ENCODE data around the gene IL17C. TPM values are rescaled to one million over a fixed set of nuclear protein-coding genes. Genes with fewer than 3 reads are reported as not detected.
A peak's percentile ranks its signal among the peaks of the same experiment; 100 is the strongest.

Gene IL17C
- total RNA-seq, 4 donors from 2014 or later = 2.4 TPM; not detected in 3

DNA sequence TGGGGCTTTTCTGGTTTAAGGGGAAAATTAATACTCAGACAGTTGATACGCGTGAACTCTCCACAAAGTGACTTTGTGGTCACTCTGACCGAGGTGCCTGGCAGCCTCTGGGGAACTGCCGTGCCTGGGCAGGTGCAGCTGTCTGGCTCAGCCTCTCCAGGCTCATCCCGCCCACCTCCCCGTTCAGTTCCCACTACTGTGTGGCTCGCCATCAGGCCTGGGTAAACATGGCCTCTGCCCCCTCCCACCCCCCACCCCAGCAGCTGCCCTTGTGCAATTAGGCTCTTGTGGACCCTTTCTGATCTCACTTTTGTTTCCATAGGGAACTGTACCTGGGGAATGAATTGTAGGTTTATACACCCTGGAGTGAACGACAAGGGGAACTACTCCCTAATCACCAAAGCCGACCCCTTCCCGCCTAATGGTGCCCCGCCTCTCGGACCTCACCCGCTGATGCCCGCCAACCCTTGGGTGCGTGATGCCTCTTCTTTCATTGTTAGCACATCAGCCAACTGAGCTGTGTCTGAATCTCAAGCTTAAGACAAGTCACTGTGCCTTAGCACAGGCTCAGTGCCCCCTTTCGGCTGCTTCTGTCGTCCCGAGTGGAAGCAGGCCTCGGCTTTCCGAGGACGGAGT, 40.4 kb upstream of the IL17C start:
- intact Hi-C loops (cut with DNase I) = no loop called here
- no peak for TF ChIP-seq POLR2A (IDR thresholded peaks at IDR 0.05)
- TF ChIP-seq, protein P1, sequence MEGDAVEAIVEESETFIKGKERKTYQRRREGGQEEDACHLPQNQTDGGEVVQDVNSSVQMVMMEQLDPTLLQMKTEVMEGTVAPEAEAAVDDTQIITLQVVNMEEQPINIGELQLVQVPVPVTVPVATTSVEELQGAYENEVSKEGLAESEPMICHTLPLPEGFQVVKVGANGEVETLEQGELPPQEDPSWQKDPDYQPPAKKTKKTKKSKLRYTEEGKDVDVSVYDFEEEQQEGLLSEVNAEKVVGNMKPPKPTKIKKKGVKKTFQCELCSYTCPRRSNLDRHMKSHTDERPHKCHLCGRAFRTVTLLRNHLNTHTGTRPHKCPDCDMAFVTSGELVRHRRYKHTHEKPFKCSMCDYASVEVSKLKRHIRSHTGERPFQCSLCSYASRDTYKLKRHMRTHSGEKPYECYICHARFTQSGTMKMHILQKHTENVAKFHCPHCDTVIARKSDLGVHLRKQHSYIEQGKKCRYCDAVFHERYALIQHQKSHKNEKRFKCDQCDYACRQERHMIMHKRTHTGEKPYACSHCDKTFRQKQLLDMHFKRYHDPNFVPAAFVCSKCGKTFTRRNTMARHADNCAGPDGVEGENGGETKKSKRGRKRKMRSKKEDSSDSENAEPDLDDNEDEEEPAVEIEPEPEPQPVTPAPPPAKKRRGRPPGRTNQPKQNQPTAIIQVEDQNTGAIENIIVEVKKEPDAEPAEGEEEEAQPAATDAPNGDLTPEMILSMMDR (IDR thresholded peaks at IDR 0.05) = no peak
- peaks cover 4 to 41% (median 9%) of the 10 kb centered on the region in 3 donors for H3K4me1 ChIP-seq
- peak overlapping the region in 1 of 4 donors; percentile 56 for H3K27ac ChIP-seq
- H3K36me3 ChIP-seq = peaks cover 19 to 93% (median 20%) of the 10 kb centered on the region in 3 donors
- no peak for DNase-seq
- 82 to 97% methylated on average over 9 to 15 of the region's 21 CpGs for WGBS, 2 donors
- H3K27me3 ChIP-seq = no peaks in the 10 kb centered on the region
- no peaks in the 10 kb centered on the region for H3K9me3 ChIP-seq
- H3K4me3 ChIP-seq = no peak overlapping the region

DNA sequence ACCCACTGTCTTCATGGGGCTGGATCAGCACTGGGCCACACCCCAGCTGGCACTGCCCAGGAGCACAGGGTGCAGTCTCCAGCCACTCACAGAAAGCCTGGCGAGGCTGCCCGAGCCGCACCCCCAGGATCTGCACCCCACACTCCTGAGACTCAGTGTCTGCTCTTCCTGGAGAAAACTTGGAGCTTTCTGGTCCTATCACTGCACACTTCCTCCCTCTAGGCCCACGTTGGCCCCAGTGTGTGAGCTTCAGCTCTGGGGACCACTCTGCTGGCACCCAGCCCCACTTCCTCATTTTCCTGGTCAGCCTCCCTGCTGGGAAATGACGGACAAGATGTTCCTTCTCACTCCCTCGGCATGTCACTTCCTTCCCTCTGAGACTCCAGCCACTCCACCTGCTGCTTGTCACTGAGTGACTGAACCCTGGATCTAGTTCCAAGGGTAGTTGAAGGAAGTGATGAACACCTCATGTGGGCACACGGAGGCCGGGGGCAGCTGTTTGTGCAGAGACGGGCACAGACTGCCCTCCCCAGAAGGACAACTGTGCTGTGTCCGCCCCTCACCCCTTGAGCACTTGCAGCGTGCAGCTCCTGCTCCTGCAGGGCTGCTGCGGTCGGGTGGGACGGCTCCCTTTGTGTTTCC, 39.2 kb upstream of the IL17C start:
- H3K4me1 ChIP-seq = peaks cover 4 to 41% (median 9%) of the 10 kb centered on the region in 3 donors
- H3K27ac ChIP-seq = peak overlapping the region in 3 of 4 donors; percentile 40 to 82 (median 68)
- WGBS, 2 donors = 67 to 78% methylated on average over 6 of the region's 14 CpGs
- TF ChIP-seq, protein P1 (IDR thresholded peaks at IDR 0.05) = no peak
- peak in 1 of 4 donors; percentile 9 for TF ChIP-seq POLR2A (IDR thresholded peaks at IDR 0.05)
- intact Hi-C loops (cut with DNase I) = no loop called here
- peaks cover 16 to 93% (median 20%) of the 10 kb centered on the region in 3 donors for H3K36me3 ChIP-seq
- no peaks in the 10 kb centered on the region for H3K9me3 ChIP-seq
- peak; percentile 21 for DNase-seq
- H3K4me3 ChIP-seq = no peak overlapping the region
- no peaks in the 10 kb centered on the region for H3K27me3 ChIP-seq

DNA sequence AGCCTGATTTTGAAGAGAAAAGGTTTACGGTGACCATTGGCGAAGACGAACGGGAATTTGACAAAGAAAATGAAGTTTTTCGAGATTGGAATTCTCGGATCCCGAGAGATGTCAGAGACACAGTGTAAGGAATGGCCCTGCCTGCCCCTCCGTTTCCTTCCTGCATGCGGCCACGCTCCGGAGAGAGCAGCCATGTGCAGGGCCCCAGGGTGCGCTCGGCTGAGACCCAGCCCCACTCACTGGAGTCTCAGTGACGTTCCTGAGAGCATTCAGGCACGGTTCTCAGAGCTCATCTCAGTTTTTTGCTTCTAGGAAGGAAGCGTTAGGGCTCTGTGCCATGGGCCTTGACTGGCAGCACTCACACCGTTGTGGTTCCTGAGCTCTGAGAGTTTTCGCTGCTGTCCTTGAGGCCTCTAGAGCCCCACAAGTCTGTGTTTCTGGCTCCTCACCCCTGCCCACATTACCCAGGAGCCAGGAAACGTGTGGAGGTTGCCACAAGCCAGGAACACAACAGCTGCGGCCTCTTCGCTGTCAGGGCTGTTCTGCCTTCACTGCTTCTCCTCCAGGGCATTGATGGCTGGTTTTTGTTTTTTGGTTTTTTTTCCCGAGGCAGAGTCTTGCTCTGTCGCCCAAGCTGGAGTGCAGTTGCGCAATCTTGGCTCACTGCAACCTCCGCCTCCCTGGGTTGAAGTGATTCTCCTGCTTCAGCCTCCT, 38.4 kb upstream of the IL17C start:
- Histone ChIP-seq H3K4me1 (peaks cover 4 to 41% (median 9%) of the 10 kb centered on the region in 3 donors), H3K27me3 (no peaks in the 10 kb centered on the region), H3K4me3 (no peak overlapping the region), H3K27ac (peak overlapping the region; percentile 1 to 81 (median 54)), H3K36me3 (peaks cover 20 to 95% (median 21%) of the 10 kb centered on the region in 3 donors), H3K9me3 (no peaks in the 10 kb centered on the region)
- intact Hi-C loops (cut with DNase I) = no loop called here
- 67 to 71% methylated on average over 19 to 22 of the region's 25 CpGs for WGBS, 2 donors
- TF ChIP-seq, protein P1 (IDR thresholded peaks at IDR 0.05) = no peak
- no peak for TF ChIP-seq POLR2A (IDR thresholded peaks at IDR 0.05)
- no peak for DNase-seq

DNA sequence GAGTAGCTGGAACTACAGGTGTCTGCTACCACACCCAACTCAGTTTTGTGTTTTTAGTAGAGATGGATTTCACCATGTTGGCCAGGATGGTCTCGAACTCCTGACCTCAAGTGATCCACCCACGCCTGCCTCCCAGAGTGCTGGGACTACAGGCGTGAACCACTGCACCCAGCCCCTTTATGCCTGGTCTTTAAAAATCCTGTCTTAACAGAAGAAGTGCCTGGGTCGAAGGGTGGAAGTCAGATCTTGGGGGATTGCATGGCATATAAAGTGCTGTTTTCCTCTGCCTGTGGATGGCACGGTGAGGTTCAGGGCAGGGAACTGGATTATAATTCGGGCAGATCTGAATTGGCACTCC, 37.9 kb upstream of the IL17C start:
- H3K4me3 ChIP-seq = no peak overlapping the region
- WGBS, 2 donors = 80 to 86% methylated on average over 5 to 6 of the region's 6 CpGs
- no peak for DNase-seq
- no peaks in the 10 kb centered on the region for H3K27me3 ChIP-seq
- H3K4me1 ChIP-seq = peaks cover 4 to 41% (median 9%) of the 10 kb centered on the region in 3 donors
- peak overlapping the region in 2 of 4 donors; percentile 68 to 81 for H3K27ac ChIP-seq
- intact Hi-C loops (cut with DNase I) = no loop called here
- H3K36me3 ChIP-seq = peaks cover 20 to 95% (median 24%) of the 10 kb centered on the region in 3 donors
- TF ChIP-seq, protein P1 (IDR thresholded peaks at IDR 0.05) = no peak
- TF ChIP-seq POLR2A (IDR thresholded peaks at IDR 0.05) = no peak
- H3K9me3 ChIP-seq = no peaks in the 10 kb centered on the region
